GM18505 (cell line): ENCODE results near the gene NKIRAS2.

ENCODE experiments used
- ATAC-seq: cut with Tn5 transposase; IDR thresholded peaks from one replicate; pipeline ENCODE4 v1.9.1; 2021; ENCODE audit not compliant: unreplicated experiment
- POLR2A ChIP-seq: IDR thresholded peaks from 4 replicates; pipeline ENCODE4 v1.6.1; 2011; ENCODE audit warnings: borderline replicate concordance; ENCODE audit not compliant: insufficient read depth, insufficient read length; ENCODE audit errors: extremely low read depth

The NKIRAS2 gene

GRCh38 chr17:42026857-42027589 is 7.1 kb downstream of the NKIRAS2 start:
- no peak for ATAC-seq
- no peak for TF ChIP-seq POLR2A

- no peak for TF ChIP-seq POLR2A
- no peak for ATAC-seq
Measured at GRCh38 chr17:42027590-42027889, 7.7 kb downstream of the NKIRAS2 start.

- TF ChIP-seq POLR2A, result no peak
- no peak for ATAC-seq
Measured at GRCh38 chr17:42027961-42028790, 8.3 kb downstream of the NKIRAS2 start.

GRCh38 chr17:42028791-42029127 is 8.9 kb downstream of the NKIRAS2 start:
- ATAC-seq, result no peak
- TF ChIP-seq POLR2A, result no peak

GRCh38 chr17:42031584-42031983 is 11.7 kb downstream of the NKIRAS2 start:
- TF ChIP-seq POLR2A, result no peak
- no peak for ATAC-seq

- no peak for ATAC-seq
- TF ChIP-seq POLR2A, result no peak
Measured at GRCh38 chr17:42034059-42034458, 14.2 kb downstream of the NKIRAS2 start.

GRCh38 chr17:42038221-42038973 is 18.5 kb downstream of the NKIRAS2 start:
- no peak for ATAC-seq

GRCh38 chr17:42039794-42040763 is 20.2 kb downstream of the NKIRAS2 start:
- no peak for ATAC-seq
- no peak for TF ChIP-seq POLR2A

More at GRCh38 chr17:42038221-42038973, 18.5 kb downstream of the NKIRAS2 start:
- no peak for TF ChIP-seq POLR2A

- no peak for ATAC-seq
- no peak for TF ChIP-seq POLR2A
Measured at GRCh38 chr17:42040818-42041217, 20.9 kb downstream of the NKIRAS2 start.

GRCh38 chr17:42041619-42042018 is 21.7 kb downstream of the NKIRAS2 start:
- no peak for TF ChIP-seq POLR2A
- no peak for ATAC-seq

- ATAC-seq, result no peak
- no peak for TF ChIP-seq POLR2A
Measured at GRCh38 chr17:42042598-42043319, 22.9 kb downstream of the NKIRAS2 start.

- TF ChIP-seq POLR2A, result no peak
- ATAC-seq, result no peak
Measured at GRCh38 chr17:42045719-42046118, 25.8 kb downstream of the NKIRAS2 start.
